ENCODE measurements around the gene ZNF668.
A peak's percentile ranks its signal among the peaks of the same experiment; 100 is the strongest.
"Not testable (repeated sequence)": the region's sequence is repeated elsewhere in the genome, so short reads cannot be mapped to it uniquely, and the experiment has no call there.

Gene ZNF668

DNA sequence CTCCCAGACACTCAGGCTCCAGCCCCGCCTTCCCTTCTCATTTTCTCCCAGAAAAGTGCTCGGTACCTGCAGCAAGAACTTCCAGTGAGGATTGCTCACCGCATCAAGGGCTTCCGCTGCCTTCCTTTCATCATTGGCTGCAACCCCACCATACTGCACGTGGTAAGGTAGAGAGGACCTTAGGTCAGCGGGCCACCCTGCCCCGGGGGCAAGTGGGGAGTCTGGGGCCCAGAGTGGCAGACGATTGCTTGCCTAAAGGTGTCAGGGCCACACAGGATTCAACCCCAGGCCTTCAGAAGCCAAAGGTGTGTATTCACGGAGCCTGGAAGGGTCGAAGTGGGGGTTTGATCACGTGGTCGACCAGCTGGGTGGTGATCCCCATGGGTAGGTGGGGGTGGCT lies 35.6 kb upstream of the ZNF668 start:
- Histone ChIP-seq H3K9me3 (ENCODE audit: control insufficient read depth in 1 of 2, low read length in 2 of 2) (no peaks in the 10 kb centered on the region), H3K27me3 (ENCODE audit: low read depth, low read length) (no peaks in the 10 kb centered on the region), H3K36me3 (ENCODE audit: control insufficient read depth in 1 of 2, insufficient read depth in 2 of 2, low read length in 2 of 2) (peaks cover 21 to 41% of the 10 kb centered on the region in 2 donors), H3K27ac (ENCODE audit: low read length) (no peak overlapping the region), H3K4me1 (ENCODE audit: control insufficient read depth in 1 of 2, insufficient read depth in 2 of 2, low read length in 2 of 2) (peaks cover 4 to 14% of the 10 kb centered on the region in 2 donors), H3K4me3 (ENCODE audit: low read depth in 1 of 2, low read length in 2 of 2) (peak overlapping the region in 1 of 2 donors; percentile 93)

DNA sequence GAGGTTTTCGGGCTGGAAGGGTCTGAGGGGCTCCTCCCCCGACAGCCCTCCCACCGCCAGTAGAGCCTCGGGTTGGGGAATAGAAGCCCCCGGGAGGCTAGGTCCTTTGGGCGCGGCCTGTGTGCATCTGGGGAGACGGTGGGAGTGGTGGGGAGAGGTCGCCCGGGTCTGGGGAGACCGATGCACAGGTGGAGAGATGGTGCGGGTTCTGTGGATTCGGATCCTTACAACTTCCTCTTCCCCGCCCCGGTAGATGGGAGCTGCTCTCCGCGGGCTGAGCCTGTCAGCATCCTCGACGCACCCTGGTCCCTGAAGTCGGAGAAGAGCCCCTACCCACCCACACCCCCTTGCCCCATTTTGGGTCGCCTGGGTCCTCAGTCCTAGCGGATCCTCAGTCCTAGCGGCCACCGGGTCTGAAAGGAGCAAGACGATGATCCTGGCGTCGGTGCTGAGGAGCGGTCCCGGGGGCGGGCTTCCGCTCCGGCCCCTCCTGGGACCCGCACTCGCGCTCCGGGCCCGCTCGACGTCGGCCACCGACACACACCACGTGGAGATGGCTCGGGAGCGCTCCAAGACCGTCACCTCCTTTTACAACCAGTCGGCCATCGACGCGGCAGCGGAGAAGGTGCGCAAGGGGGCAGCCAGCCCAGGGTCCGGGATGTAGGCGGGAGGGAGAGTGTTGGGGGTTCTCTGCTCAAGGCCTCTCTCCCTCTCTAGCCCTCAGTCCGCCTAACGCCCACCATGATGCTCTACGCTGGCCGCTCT lies 34.9 kb upstream of the ZNF668 start:
- H3K36me3 ChIP-seq (ENCODE audit: control insufficient read depth in 1 of 2, insufficient read depth in 2 of 2, low read length in 2 of 2): peaks cover 21 to 41% of the 10 kb centered on the region in 2 donors
- H3K4me1 ChIP-seq (ENCODE audit: control insufficient read depth in 1 of 2, insufficient read depth in 2 of 2, low read length in 2 of 2): peaks cover 4 to 14% of the 10 kb centered on the region in 2 donors
- H3K27ac ChIP-seq (ENCODE audit: low read length): peak overlapping the region; percentile 45
- no peaks in the 10 kb centered on the region for H3K27me3 ChIP-seq (ENCODE audit: low read depth, low read length)
- peak overlapping the region; percentile 61 to 93 for H3K4me3 ChIP-seq (ENCODE audit: low read depth in 1 of 2, low read length in 2 of 2)
- no peaks in the 10 kb centered on the region for H3K9me3 ChIP-seq (ENCODE audit: control insufficient read depth in 1 of 2, low read length in 2 of 2)

DNA sequence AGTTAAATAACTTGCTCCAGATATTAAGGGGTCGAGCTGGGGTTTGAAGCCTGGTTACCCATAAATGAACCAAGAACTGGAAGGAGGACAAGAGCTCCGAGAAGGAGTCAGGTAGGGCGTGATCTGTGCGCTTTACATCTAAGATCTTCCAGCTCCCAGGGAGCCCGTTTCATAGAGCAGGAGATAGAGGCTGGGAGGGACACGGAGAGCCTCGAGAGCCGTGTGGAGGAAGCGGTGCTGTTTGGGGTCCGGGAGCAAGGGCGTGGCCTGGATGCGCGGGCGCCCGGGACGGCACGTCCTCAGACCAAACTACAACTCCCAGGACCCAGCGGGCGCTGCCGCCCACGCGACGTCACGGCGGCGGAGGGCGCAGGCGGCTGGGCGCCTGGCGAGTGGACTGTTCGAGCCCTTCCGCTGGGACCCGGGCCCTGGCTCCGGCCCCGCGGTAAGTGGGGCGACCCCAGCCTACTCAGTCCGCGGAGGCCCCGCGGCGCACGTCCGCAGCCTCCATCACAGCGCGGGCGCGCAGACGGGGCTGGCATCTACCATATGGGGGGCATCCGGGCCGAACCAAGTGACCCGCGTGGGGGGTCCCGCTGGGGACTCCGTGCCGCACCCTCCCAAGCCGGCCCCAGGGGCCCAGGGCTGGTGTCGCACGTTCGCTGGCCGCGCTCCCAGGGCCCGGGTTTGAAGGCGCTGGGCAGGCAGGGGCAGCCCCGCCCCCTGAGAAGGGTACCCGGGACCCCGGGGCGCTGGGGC lies 34.2 kb upstream of the ZNF668 start, which contains the start of gene BCKDK:
BCKDK (plus strand) TSS at position 352 of the 759 bp plus-strand sequence. CDS start 838 bp downstream, outside the sequence.
- H3K4me1 ChIP-seq (ENCODE audit: control insufficient read depth in 1 of 2, insufficient read depth in 2 of 2, low read length in 2 of 2): peaks cover 4 to 14% of the 10 kb centered on the region in 2 donors
- no peaks in the 10 kb centered on the region for H3K9me3 ChIP-seq (ENCODE audit: control insufficient read depth in 1 of 2, low read length in 2 of 2)
- H3K36me3 ChIP-seq (ENCODE audit: control insufficient read depth in 1 of 2, insufficient read depth in 2 of 2, low read length in 2 of 2): peaks cover 21 to 40% of the 10 kb centered on the region in 2 donors
- peak within 1 kb of the TSS; percentile 45 for H3K27ac ChIP-seq (ENCODE audit: low read length)
- no peaks in the 10 kb centered on the region for H3K27me3 ChIP-seq (ENCODE audit: low read depth, low read length)
- peak within 1 kb of the TSS; percentile 61 to 93 for H3K4me3 ChIP-seq (ENCODE audit: low read depth in 1 of 2, low read length in 2 of 2)

DNA sequence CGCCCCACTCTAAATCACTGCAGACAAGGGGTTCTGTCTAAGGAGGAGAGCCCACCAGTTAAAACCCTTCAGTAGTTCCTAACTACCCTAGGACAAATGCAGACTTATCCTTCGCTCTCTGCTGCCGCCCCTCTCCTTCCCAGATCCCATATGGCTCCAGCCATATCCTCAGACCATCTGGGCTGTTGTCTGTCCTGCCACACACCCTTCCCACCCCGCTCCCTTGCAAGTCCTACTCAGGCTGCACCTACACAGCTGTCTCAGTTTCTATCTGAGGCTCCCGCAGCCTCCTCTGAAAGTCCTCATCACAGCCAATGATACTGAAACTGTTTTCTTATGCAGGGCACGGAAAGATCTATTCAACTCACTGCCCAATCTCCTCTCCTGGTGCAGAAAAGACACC lies 33.4 kb upstream of the ZNF668 start:
- Histone ChIP-seq H3K9me3 (ENCODE audit: control insufficient read depth in 1 of 2, low read length in 2 of 2) (no peaks in the 10 kb centered on the region), H3K4me3 (ENCODE audit: low read depth in 1 of 2, low read length in 2 of 2) (peak overlapping the region in 1 of 2 donors; percentile 61), H3K36me3 (ENCODE audit: control insufficient read depth in 1 of 2, insufficient read depth in 2 of 2, low read length in 2 of 2) (peaks cover 20 to 32% of the 10 kb centered on the region in 2 donors), H3K27ac (ENCODE audit: low read length) (peak overlapping the region; percentile 45), H3K4me1 (ENCODE audit: control insufficient read depth in 1 of 2, insufficient read depth in 2 of 2, low read length in 2 of 2) (peaks cover 4 to 14% of the 10 kb centered on the region in 2 donors), H3K27me3 (ENCODE audit: low read depth, low read length) (no peaks in the 10 kb centered on the region)

DNA sequence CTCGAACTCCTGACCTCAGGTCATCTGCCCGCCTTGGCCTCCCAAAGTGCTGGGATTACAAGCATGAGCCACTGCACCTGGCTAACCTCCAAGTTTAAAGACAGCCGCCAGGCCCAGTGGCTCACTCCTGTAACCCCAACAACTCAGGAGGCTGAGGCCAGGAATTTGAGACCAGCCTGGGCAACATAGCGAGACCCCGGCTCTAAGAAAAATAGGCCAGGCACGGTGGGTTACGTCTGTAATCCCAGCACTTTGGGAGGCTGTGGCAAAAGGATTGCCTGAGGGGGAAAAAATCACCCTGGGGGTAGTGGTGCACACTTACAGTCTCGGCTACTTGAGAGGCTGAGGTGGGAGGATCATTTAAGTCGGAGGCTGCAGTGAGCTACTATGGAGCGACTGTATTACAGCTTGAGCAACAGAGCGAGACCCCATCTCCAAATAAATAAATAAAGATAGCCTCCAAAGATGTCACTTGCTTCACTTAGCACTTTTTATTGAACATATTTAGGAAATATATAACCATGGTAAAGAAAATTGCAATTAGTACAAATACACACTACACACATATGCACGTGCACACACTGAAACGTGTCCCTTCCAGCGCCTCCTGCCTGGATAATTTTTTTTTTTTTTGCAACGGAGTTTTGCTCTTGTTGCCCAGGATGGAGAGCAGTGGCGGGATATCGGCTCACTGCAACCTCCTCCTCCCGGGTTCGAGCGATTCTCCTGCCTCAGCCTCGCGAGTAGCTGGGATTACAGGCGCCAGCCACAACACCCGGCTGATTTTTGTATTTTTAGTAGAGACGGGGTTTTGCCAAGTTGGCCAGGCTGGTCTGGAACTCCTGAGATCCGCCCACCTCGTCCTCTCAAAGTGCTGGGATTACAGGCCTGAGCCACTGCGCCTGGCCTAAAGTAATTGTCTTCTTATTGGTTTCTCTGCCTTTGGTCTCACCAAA lies 32.7 kb upstream of the ZNF668 start:
- H3K4me3 ChIP-seq (ENCODE audit: low read depth in 1 of 2, low read length in 2 of 2): no peak overlapping the region
- H3K27ac ChIP-seq (ENCODE audit: low read length): no peak overlapping the region

DNA sequence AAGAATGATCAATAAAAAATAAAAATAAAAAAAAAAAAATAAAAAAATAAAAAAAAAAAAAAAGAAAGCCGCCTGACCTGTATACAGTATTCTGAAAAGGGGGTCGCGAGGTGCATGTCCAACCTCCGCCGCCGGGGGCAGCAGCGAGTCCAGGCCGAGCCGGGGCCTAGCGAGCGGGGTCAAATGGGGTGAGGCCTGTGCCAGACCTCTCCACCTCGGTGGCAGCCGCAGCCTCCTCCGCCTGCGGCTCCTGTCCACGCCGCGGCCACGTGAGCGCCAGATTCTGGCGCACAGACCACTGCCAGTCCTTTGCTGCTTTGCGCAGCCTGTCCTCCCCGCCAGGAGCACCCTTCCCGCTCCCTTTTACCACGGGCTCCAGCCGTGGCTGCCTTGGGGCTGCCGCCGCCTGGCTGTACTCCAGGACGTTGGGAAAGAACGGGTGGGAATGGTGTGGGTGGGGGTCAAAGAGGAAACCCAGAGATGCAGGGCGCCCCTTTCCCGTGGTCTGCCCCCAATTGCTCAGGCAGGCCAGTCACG lies 31.7 kb upstream of the ZNF668 start:
- Histone ChIP-seq H3K4me3 (ENCODE audit: low read depth in 1 of 2, low read length in 2 of 2) (peak overlapping the region in 1 of 2 donors; percentile 21), H3K9me3 (ENCODE audit: control insufficient read depth in 1 of 2, low read length in 2 of 2) (no peaks in the 10 kb centered on the region), H3K27ac (ENCODE audit: low read length) (no peak overlapping the region), H3K36me3 (ENCODE audit: control insufficient read depth in 1 of 2, insufficient read depth in 2 of 2, low read length in 2 of 2) (peaks cover 9 to 15% of the 10 kb centered on the region in 2 donors), H3K27me3 (ENCODE audit: low read depth, low read length) (no peaks in the 10 kb centered on the region), H3K4me1 (ENCODE audit: control insufficient read depth in 1 of 2, insufficient read depth in 2 of 2, low read length in 2 of 2) (peaks cover 4 to 14% of the 10 kb centered on the region in 2 donors)

More for the DNA sequence above, 32.7 kb upstream of the ZNF668 start:
- peaks cover 4 to 14% of the 10 kb centered on the region in 2 donors for H3K4me1 ChIP-seq (ENCODE audit: control insufficient read depth in 1 of 2, insufficient read depth in 2 of 2, low read length in 2 of 2)
- H3K36me3 ChIP-seq (ENCODE audit: control insufficient read depth in 1 of 2, insufficient read depth in 2 of 2, low read length in 2 of 2): peaks cover 16 to 25% of the 10 kb centered on the region in 2 donors
- H3K9me3 ChIP-seq (ENCODE audit: control insufficient read depth in 1 of 2, low read length in 2 of 2): no peaks in the 10 kb centered on the region
- H3K27me3 ChIP-seq (ENCODE audit: low read depth, low read length): no peaks in the 10 kb centered on the region

DNA sequence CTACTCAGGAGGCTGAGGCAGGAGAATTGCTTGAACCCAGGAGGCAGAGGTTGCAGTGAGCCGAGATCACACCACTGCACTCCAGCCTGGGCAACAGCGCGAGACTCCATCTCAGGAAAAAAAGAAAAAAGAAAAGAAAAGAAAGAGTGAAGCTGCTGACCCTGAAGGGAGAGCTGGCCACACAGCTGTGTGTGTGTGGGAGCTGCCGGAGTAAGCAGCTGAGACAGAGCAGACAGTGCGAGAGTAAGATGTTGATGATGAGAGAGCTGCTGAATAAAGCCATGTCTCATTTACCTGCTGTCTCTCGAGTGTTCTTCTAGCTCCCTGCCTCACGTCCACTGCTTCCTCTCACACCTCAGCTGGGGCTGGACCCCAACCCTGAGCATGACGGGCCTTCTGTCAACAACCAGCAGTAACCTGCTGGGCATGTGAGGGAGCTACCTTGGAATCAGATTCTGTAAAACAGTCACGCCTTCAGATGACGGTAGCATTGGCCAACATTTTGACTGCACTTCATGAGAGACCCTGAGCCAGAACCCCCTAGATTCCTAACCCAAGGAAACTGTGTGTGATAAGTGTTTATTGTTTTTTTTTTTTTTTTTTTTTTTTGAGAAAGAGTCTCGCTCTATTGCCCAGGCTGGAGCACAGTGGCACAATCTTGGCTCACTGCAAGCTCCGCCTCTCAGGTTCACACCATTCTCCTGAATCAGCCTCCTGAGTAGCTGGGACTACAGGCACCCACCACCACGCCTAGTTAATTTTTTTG lies 27.0 kb upstream of the ZNF668 start:
- H3K27ac ChIP-seq (ENCODE audit: low read length); H3K4me3 ChIP-seq (ENCODE audit: low read depth in 1 of 2, low read length in 2 of 2); H3K27me3 ChIP-seq (ENCODE audit: low read depth, low read length); H3K36me3 ChIP-seq (ENCODE audit: control insufficient read depth in 1 of 2, insufficient read depth in 2 of 2, low read length in 2 of 2); H3K9me3 ChIP-seq (ENCODE audit: control insufficient read depth in 1 of 2, low read length in 2 of 2); H3K4me1 ChIP-seq (ENCODE audit: control insufficient read depth in 1 of 2, insufficient read depth in 2 of 2, low read length in 2 of 2): not testable (repeated sequence)

DNA sequence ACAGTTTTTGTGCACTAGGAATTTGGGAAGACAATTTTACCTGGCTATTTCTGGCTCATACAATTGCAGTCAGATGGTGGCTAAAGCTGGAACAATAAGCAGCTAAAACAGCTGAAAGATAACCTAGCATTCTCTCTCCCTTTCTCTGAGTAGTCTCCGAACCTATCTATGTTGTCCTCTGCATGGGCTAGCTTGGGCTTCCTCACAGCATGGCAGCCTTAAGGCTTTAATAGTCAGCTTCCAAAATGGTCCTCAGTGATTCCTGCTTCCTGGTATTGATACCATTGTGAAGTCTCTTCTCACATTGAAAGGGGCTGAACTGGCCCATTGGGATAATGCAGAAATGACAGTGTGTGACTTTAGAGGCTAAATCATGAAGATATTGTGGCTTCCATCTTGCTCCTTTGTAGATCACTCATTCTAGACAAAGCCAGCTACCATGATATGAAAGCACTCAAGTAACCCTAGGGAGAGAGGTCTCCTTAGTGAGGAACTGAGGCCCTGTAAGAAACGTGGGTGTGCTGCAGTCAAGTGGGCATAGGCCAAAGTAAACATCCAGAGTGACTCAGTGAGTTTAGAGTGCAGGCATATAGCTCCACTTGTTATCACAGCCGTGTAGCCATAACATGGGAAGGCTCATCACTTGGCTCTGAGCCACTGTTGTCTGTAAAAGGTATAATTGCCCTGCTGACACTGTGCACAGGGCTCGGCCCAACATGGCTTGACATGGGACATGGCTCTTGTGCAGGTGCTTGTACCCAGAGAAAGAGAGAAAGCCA lies 26.0 kb upstream of the ZNF668 start:
- H3K4me3 ChIP-seq (ENCODE audit: low read depth in 1 of 2, low read length in 2 of 2): no peak overlapping the region
- H3K4me1 ChIP-seq (ENCODE audit: control insufficient read depth in 1 of 2, insufficient read depth in 2 of 2, low read length in 2 of 2): peaks cover 0 to 5% of the 10 kb centered on the region in 2 donors
- no peaks in the 10 kb centered on the region for H3K27me3 ChIP-seq (ENCODE audit: low read depth, low read length)
- no peaks in the 10 kb centered on the region for H3K9me3 ChIP-seq (ENCODE audit: control insufficient read depth in 1 of 2, low read length in 2 of 2)
- H3K27ac ChIP-seq (ENCODE audit: low read length): no peak overlapping the region
- no peaks in the 10 kb centered on the region for H3K36me3 ChIP-seq (ENCODE audit: control insufficient read depth in 1 of 2, insufficient read depth in 2 of 2, low read length in 2 of 2)

DNA sequence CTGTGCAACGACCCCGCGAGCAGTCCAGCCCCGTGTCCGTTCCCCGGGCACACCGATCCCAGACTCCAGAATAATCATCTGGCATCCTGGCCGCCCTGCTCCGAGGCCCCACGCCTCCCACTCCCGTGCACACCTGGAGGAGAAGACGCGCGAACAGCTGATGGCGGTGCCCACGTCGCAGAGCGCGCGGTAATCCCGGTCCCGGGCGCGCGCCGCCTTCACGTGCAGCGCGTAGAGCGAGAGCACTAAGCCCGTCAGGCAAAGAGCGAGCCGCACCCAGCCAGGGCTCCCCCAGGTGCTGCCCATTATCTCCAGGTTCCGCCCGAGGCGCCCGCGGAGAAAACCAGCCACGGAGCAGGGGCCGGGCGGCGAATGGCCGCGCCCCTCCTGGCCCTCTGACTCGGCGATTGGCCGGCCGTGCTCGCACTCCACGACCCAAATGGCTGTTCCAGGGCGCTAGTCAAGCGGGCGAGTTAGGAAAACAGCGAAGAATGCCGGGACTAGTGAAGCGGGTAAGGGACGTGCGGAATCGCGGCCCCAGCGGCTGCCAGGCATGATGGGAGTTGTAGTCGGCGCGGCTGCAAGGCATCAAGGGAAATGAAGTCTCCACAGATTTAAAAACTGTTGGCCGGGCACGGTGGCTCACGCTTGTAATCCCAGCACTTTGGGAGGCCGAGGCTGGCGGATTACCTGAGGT lies 20.5 kb upstream of the ZNF668 start, which contains the start of gene VKORC1:
VKORC1 (minus strand) TSS at position 374 of the 697 bp plus-strand sequence; CDS start at position 306, 68 bp downstream.
- Histone ChIP-seq H3K4me1 (ENCODE audit: control insufficient read depth in 1 of 2, insufficient read depth in 2 of 2, low read length in 2 of 2) (peaks cover 0 to 16% of the 10 kb centered on the region in 2 donors), H3K27me3 (ENCODE audit: low read depth, low read length) (no peaks in the 10 kb centered on the region), H3K36me3 (ENCODE audit: control insufficient read depth in 1 of 2, insufficient read depth in 2 of 2, low read length in 2 of 2) (peaks cover 5 to 11% of the 10 kb centered on the region in 2 donors), H3K27ac (ENCODE audit: low read length) (peak within 1 kb of the TSS; percentile 63), H3K4me3 (ENCODE audit: low read depth in 1 of 2, low read length in 2 of 2) (peak within 1 kb of the TSS; percentile 74 to 97), H3K9me3 (ENCODE audit: control insufficient read depth in 1 of 2, low read length in 2 of 2) (no peaks in the 10 kb centered on the region)
